Pancreas (tissue), 10 donors: ENCODE measurements around the gene ZSWIM1. TPM values are rescaled to one million over a fixed set of nuclear protein-coding genes. Genes with fewer than 3 reads are reported as not detected.
"Not testable (repeated sequence)": the region's sequence is repeated elsewhere in the genome, so short reads cannot be mapped to it uniquely, and the experiment has no call there.

ENCODE experiments used
- ATAC-seq, 4 donors: fragments of 200-7000 bp; cut with Tn5 transposase; one replicate each; pipeline versions ENCODE4 v1.8.0 to v1.9.1; 2020; ENCODE audit warnings: mild to moderate bottlenecking in 4 of 4, moderate library complexity in 4 of 4
- DNase-seq, 6 donors: peaks; one replicate each; pipeline ENCODE4 v3.0.0-alpha.2; 2020
- FAIRE-seq: peaks from 2 replicates; lab custom pipeline; 2012; peaks lifted over from hg19 to GRCh38; lab: Jason Lieb, UNC
- H3K27ac ChIP-seq, 4 donors: fragments of 200-600 bp; sonication (generic); 1 replicate in 3 of 4; 2 replicates in 1 of 4; pipeline versions ENCODE4 v1.5.0 to v1.8.0; 2020
- H3K27me3 ChIP-seq, 4 donors: fragments of 200-600 bp; one replicate each; pipeline ENCODE4 v1.8.0; 2021
- H3K36me3 ChIP-seq, 3 donors: fragments of 200-600 bp; sonication (generic) in 1 of 3; one replicate each; pipeline versions ENCODE4 v1.5.0 to v1.8.0; 2020 to 2021
- H3K4me1 ChIP-seq, 3 donors: fragments of 200-600 bp; one replicate each; pipeline ENCODE4 v1.8.0; 2021
- H3K4me3 ChIP-seq, 4 donors: fragments of 200-600 bp; sonication (generic) in 2 of 4; one replicate each; pipeline versions ENCODE4 v1.5.0 to v1.8.0; 2020 to 2021
- H3K9me3 ChIP-seq, 4 donors: fragments of 200-600 bp; one replicate each; pipeline ENCODE4 v1.8.0; 2021
- CTCF ChIP-seq, 4 donors: fragments of 200-600 bp; sonication (generic) in 3 of 4; IDR thresholded peaks; one replicate each; pipeline versions ENCODE4 v1.5.0 to v1.8.0; 2021; ENCODE audit warnings: antibody characterized with exemption in 4 of 4
- WGBS, 2 donors: extraction: QIAGEN DNeasy Blood & Tissue Kit; methylation state at CpG; one replicate each; pipeline ENCODE4 v1.1.7; 2013; 5-methylcytosine and 5-hydroxymethylcytosine counted together
- intact Hi-C, 3 donors: fragments of 100-400 bp; cut with DNase I; formaldehyde crosslinking; loops; one replicate each; pipeline versions ENCODE4 v1.11.1 to v1.14.2; 2022
- polyA plus RNA-seq, 2 donors: library from polyadenylated mRNA; stranded (reverse); fragments of 200-250 nt; gene quantifications; one replicate each; pipeline ENCODE4 v1.2.3, GENCODE V29; 2013
- total RNA-seq, 6 donors: library from RNA; stranded (reverse); fragmentation: NEBNext Ultra II Directional in 4 of 6; extraction: Animal tissue kit (Norgen Biotek cat#: 25700) in 4 of 6; gene quantifications; one replicate each; pipeline versions ENCODE4 v1.2.1 to v1.2.4, GENCODE V29; 2021 to 2023
- donor health status: healthy with polysubstance abuse.
- donor health status: DM: no; HTN: no; CAD: no; lungs with moderate emphysema.
- donor health status: DM: no; HTN: no; CAD: no.
- donor health status: control.
- donor health status: control.
- donor health status: Bipolar disorder and iron deficiency.
- donor health status: DM: yes; HTN: yes; CAD: no.
- donor health status: DM: no; HTN: no; CAD: no.
- donor health status: DM: no; HTN: no; CAD: no.
- donor health status: DM: yes; HTN: yes; CAD: no.

The ZSWIM1 gene
- total and polyA plus RNA-seq, 8 donors: 2.4 to 6.0 (median 3.3) TPM

GRCh38 chr20:45899046-45899835 lies 18.2 kb downstream of the ZSWIM1 start:
- H3K36me3 ChIP-seq: peaks cover 0 to 24% (median 0%) of the 10 kb centered on the region in 3 donors
- ATAC-seq (no peak), DNase-seq (no peak), FAIRE-seq (no peak)
- no peaks in the 10 kb centered on the region for H3K27me3 ChIP-seq
- intact Hi-C loops: no loop called here
- 78 to 88% methylated on average over 9 to 13 of the region's 13 CpGs for WGBS, 2 donors
- no peak overlapping the region for H3K4me3 ChIP-seq
- H3K27ac ChIP-seq: no peak overlapping the region
- no peaks in the 10 kb centered on the region for H3K9me3 ChIP-seq
- no peaks in the 10 kb centered on the region for H3K4me1 ChIP-seq
- no peak for TF ChIP-seq CTCF (IDR thresholded peaks at IDR 0.05)

- H3K27ac ChIP-seq, H3K9me3 ChIP-seq, FAIRE-seq, H3K27me3 ChIP-seq, H3K4me1 ChIP-seq, intact Hi-C loops, DNase-seq, H3K4me3 ChIP-seq, ATAC-seq: not testable (repeated sequence)
- peaks cover 0 to 39% (median 0%) of the 10 kb centered on the region in 3 donors for H3K36me3 ChIP-seq
- whole genome bisulfite sequencing, 2 donors: 90 to 93% methylated on average over 6 of the region's 6 CpGs
Measured at GRCh38 chr20:45901332-45901731, 20.3 kb downstream of the ZSWIM1 start.

- Histone ChIP-seq H3K4me1 (no peaks in the 10 kb centered on the region), H3K9me3 (no peaks in the 10 kb centered on the region), H3K27me3 (no peaks in the 10 kb centered on the region), H3K4me3 (no peak overlapping the region), H3K27ac (no peak overlapping the region), H3K36me3 (peaks cover 0 to 39% (median 0%) of the 10 kb centered on the region in 3 donors)
- 92 to 95% methylated on average over 14 of the region's 14 CpGs for WGBS, 2 donors
- TF ChIP-seq CTCF (IDR thresholded peaks at IDR 0.05): no peak
- intact Hi-C loops: no loop called here
- ATAC-seq (peak in 1 of 4 donors; percentile 14), FAIRE-seq (no peak), DNase-seq (no peak)
Measured at GRCh38 chr20:45902199-45902701, 21.2 kb downstream of the ZSWIM1 start.

GRCh38 chr20:45904583-45905504 lies 23.8 kb downstream of the ZSWIM1 start:
- no peak for FAIRE-seq
- no peaks in the 10 kb centered on the region for H3K9me3 ChIP-seq
- TF ChIP-seq CTCF (IDR thresholded peaks at IDR 0.05): no peak
- WGBS, 2 donors: 82 to 84% methylated on average over 16 of the region's 16 CpGs
- no peaks in the 10 kb centered on the region for H3K27me3 ChIP-seq
- no peak overlapping the region for H3K27ac ChIP-seq
- H3K4me1 ChIP-seq: no peaks in the 10 kb centered on the region
- H3K4me3 ChIP-seq: no peak overlapping the region
- intact Hi-C loops: no loop called here
- DNase-seq: no peak
- H3K36me3 ChIP-seq: peaks cover 0 to 35% (median 0%) of the 10 kb centered on the region in 3 donors
- no peak for ATAC-seq

GRCh38 chr20:45905505-45906079 lies 24.6 kb downstream of the ZSWIM1 start:
- H3K27me3 ChIP-seq: no peaks in the 10 kb centered on the region
- FAIRE-seq (no peak), DNase-seq (no peak), ATAC-seq (peak in 1 of 4 donors; percentile 43)
- H3K9me3 ChIP-seq: no peaks in the 10 kb centered on the region
- no peak for TF ChIP-seq CTCF (IDR thresholded peaks at IDR 0.05)
- no peaks in the 10 kb centered on the region for H3K4me1 ChIP-seq
- WGBS, 2 donors: 82 to 90% methylated on average over 8 of the region's 8 CpGs
- intact Hi-C loops: no loop called here
- peaks cover 0 to 31% (median 0%) of the 10 kb centered on the region in 3 donors for H3K36me3 ChIP-seq
- no peak overlapping the region for H3K4me3 ChIP-seq
- no peak overlapping the region for H3K27ac ChIP-seq
